Pericardium fibroblast (primary cell): Measurements from ENCODE around the gene RSKR. TPM values are rescaled to one million over a fixed set of nuclear protein-coding genes. Genes with fewer than 3 reads are reported as not detected.

Experiments
- total RNA-seq: library from RNA; depleted of rRNA; stranded (reverse); fragments of >200 nt; gene quantifications from 2 replicates; pipeline ENCODE4 v1.2.3, GENCODE V29; 2015

Gene RSKR, protein sequence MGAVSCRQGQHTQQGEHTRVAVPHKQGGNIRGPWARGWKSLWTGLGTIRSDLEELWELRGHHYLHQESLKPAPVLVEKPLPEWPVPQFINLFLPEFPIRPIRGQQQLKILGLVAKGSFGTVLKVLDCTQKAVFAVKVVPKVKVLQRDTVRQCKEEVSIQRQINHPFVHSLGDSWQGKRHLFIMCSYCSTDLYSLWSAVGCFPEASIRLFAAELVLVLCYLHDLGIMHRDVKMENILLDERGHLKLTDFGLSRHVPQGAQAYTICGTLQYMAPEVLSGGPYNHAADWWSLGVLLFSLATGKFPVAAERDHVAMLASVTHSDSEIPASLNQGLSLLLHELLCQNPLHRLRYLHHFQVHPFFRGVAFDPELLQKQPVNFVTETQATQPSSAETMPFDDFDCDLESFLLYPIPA
- 1.3 and 8.6 TPM in 2 replicates for total RNA-seq

GRCh38 chr17:28613931-28614381 is at the start of gene RSKR:
RSKR (minus strand) TSS chr17:28614185; CDS start chr17:28614161, 24 bp downstream.

DNA sequence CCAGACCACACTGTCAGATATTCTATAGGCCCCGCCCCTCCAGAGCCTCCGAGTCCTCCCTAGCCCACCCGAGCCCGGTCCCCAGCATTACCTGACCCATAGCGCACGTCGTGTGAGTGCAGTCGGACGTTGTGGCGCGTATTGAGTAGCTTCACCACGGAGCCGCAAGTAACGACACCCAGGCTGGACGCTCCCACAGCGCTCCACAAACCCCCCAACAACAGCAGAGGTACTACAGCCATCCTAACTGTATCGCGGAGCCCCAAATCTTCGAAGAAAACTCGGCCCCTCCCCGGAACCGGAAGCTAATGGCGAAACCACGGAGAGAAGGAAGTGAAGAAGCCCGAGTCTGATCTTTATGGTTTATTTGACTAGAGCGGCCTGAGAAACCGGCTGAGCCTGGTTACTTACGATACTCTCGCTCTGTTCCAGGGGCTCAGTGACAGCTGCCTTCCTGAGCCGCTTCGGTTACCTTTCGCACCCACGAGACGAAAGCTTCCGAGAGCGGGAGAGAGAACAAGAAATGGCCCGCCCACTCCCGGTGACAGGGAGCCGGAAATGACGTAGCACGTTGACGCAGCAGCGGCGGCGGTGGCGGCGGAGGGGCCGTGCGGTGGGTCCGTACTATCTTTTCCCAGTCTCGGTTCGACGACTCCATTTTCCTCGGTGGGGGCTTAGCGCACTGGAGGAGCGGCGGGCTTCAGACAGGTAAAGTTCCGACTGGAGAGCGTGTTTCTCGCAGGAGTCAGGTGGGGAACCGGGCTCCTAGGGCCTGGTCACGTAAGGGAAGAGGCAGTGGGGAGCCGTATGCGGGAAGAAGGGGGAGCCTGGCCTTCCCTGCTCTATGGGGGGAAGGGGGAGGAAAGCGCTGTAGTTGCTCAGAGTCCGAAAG is 47.9 kb upstream of the RSKR start, which contains the start of the genes SDF2 and SUPT6H:
Gene SDF2 (minus strand): TSS at position 272 of the 892 bp plus-strand sequence. CDS start 30 bp downstream, at position 242.
Gene SUPT6H (plus strand): TSS at position 571 of the 892 bp plus-strand sequence. CDS start 11,197 bp downstream, outside the sequence.

DNA sequence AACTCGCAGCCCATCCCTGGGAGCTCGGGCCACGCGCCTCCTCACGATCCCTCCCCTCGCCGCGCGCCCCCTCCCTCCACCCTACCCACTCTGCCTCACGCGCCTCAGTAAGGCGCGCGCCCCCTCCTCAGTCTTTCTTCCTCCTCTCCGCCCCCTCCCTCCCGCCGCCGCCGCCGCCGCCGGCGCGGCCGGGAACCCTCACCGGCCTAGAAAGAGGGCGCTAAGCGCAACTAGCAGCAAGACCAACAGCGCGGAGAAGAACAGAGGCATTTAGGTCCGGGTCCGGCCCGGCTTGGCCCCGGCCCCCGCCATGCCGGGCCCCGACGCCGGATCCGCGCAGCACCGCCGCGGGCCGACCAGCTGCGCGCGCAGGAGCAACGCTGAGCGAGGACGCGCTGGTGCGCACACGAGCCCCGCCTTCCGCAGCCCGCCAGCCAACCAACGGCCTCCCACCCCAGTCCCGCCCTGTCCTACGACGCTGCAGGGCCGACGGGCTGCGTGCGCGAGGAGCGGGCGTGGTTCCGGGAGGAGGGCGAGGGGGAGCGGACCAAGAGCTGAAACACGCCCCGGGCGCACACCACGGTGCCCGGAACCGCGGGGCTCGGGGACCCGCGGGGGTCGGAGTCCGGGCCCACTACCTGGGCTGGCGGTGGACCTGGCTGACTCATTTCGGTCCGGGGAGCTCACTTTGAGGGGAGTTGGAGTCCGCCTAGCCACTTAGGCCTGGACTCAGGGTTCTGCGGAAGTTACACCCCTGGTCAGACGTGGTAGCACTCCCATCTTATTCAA is 31.0 kb upstream of the RSKR start, which contains the start of gene BLTP2:
Gene BLTP2 (minus strand): TSS at position 372 of the 789 bp plus-strand sequence. CDS start 102 bp downstream, at position 270.

DNA sequence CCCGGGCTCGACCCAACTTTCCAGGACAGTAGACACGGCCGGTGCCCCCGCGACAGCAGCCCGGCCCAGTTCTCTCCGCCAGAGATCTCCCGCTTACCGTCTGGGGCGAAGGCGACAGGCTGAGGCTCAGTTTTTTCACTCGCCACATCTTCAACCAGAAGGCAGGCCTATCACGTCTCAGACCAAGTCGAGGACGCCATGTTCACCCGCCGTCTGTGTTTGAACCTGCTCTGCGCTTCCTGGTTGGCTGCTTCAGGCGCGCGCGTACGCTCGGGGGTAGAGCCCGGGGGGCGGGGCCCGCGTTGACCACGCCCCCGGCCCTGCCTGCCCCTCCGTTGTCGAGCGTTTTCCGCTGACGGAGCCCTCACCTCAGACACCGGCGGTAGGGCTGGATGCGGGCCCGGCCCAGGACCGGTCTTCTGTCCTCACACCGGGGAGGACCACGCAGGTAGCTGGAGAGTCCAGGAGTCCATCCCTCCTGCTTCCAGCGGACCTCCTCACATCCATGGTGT is 15.1 kb downstream of the RSKR start, which contains the start of gene SPAG5:
Gene SPAG5 (minus strand): TSS at position 227 of the 512 bp plus-strand sequence. CDS start 79 bp downstream, at position 148.

DNA sequence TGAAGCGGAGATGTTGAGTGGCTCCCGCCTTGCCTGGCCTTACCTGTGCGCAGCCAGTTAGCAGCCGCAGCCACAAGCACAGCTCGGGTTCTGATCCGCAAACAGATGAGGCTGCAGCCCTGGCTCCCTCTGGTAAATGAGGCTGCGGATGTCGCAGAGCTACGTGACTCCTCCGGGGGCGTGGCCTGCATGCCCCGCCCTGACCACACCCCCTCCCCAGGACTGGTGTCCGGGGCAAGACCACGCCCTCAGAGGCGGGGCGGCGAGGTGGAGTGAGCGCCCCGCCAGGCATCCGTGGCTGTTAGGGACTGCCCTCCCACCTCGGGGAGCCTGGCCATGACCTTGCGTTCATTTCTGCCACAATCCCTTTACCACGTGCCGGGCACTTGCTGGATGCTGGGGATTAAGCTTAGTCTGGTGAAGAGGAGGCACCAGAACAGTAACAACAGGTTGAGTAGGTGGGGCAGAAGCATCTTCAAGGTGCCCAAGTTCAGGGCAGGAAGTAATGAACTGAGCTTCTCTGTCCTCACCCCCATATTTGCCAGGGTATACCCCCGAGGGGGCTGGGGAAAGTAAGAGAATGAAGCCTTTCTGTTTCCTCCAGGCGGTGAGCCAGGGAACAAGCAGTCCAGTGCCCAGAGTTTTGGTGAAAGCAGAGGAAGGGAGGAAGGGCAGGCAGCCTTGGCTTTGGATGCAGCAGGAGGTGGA is 37.1 kb downstream of the RSKR start, which contains the start of gene ALDOC:
Gene ALDOC (minus strand): TSS at position 138 of the 708 bp plus-strand sequence. CDS start 1,363 bp downstream, outside the sequence.

GRCh38 chr17:28571361-28572122 is 42.4 kb downstream of the RSKR start, which contains the start of gene PIGS:
PIGS (minus strand) TSS chr17:28571524; CDS start chr17:28571496, 28 bp downstream.

Other genes starting within 250 kb of the RSKR start
- not detected in 2 replicates for gene SEBOX, start 249.0 kb downstream of the RSKR start, total RNA-seq
- gene VTN, start 243.9 kb downstream of the RSKR start, total RNA-seq, result 17.4 and 23.3 TPM in 2 replicates
- gene SARM1, start 242.5 kb downstream of the RSKR start, total RNA-seq, result 12.9 and 15.6 TPM in 2 replicates
- gene SLC46A1, start 208.0 kb downstream of the RSKR start, total RNA-seq, result 2.3 and 3.7 TPM in 2 replicates
- not detected in 2 replicates for gene SLC13A2, start 140.5 kb downstream of the RSKR start, total RNA-seq
- 0.12 TPM in 1 of 2 replicates, not detected in the other for gene FOXN1, start 107.8 kb downstream of the RSKR start, total RNA-seq
- 36.6 and 39.7 TPM in 2 replicates for gene UNC119, start 61.6 kb downstream of the RSKR start, total RNA-seq
- gene PIGS, start 42.7 kb downstream of the RSKR start, total RNA-seq, result 56.1 and 82.5 TPM in 2 replicates
- gene ALDOC, start 37.3 kb downstream of the RSKR start, total RNA-seq, result 69.6 and 136 TPM in 2 replicates
- gene SPAG5, start 15.2 kb downstream of the RSKR start, total RNA-seq, result 2.7 and 3.7 TPM in 2 replicates
- 73.8 and 81.3 TPM in 2 replicates for gene BLTP2, start 31.0 kb upstream of the RSKR start, total RNA-seq
- gene SDF2, start 47.7 kb upstream of the RSKR start, total RNA-seq, result 41.2 and 63.9 TPM in 2 replicates
- gene SUPT6H, start 48.0 kb upstream of the RSKR start, total RNA-seq, result 29.5 and 30.7 TPM in 2 replicates
- 2.0 TPM in 1 of 2 replicates, not detected in the other for gene PROCA1, start 97.7 kb upstream of the RSKR start, total RNA-seq
- 273 and 356 TPM in 2 replicates for gene RAB34, start 103.7 kb upstream of the RSKR start, total RNA-seq
- gene RPL23A, start 105.8 kb upstream of the RSKR start, total RNA-seq, result 831 and 1,309 TPM in 2 replicates
- 11.8 and 20.7 TPM in 2 replicates for gene TLCD1, start 112.0 kb upstream of the RSKR start, total RNA-seq
- 2.3 and 2.8 TPM in 2 replicates for gene NEK8, start 114.6 kb upstream of the RSKR start, total RNA-seq
- gene TRAF4, start 129.8 kb upstream of the RSKR start, total RNA-seq, result 17.9 and 27.9 TPM in 2 replicates
- 7.3 and 10.5 TPM in 2 replicates for gene FAM222B, start 228.6 kb upstream of the RSKR start, total RNA-seq
- 45.0 and 48.6 TPM in 2 replicates for gene ERAL1, start 240.8 kb upstream of the RSKR start, total RNA-seq